GM13977 (cell line): ENCODE measurements around the gene HK2.

ENCODE experiments used
- DNase-seq: peaks from one replicate; pipeline ENCODE4 v3.0.0; 2012; ENCODE audit warnings: low spot score
- CTCF ChIP-seq: IDR thresholded peaks from 2 replicates; pipeline ENCODE4 v1.5.1; 2012; ENCODE audit warnings: mild to moderate bottlenecking, control low read depth; ENCODE audit not compliant: insufficient read depth; ENCODE audit errors: extremely low read depth, missing control alignments
- in situ Hi-C: fragments of 300-500 bp; cut with MboI; formaldehyde crosslinking; loops from one replicate; pipeline ENCODE4 v1.12.0; 2022; ENCODE audit warnings: low sequenced_read_pairs, low pct_unique_long_range_greater_than_20kb, mixed read lengths, inconsistent platforms; ENCODE audit not compliant: unreplicated experiment

HK2 gene

GRCh38 chr2:74845217-74845751 is 11.4 kb downstream of the HK2 start:
- TF ChIP-seq CTCF, result no peak
- in situ Hi-C loops, result no loop called here
- no peak for DNase-seq

DNA sequence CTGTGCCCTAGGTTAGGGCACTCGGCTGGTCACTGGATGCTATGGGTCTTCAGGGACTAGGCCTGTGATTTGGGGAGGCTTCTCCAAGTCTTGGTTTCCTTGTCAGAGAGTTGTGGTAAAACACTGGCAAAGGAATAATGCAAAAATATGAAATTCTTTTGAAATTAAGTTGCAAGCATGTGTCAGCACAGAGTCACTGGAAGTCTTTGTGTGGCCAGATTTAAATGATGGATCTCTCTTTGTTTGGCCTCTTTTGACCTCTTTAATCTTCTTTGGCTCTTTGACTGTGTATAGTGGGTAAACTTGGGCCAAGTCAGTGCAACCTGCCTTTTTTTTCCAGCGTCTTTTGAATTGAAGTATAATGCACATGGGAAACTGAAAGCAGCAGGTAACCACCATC is 12.1 kb downstream of the HK2 start:
- TF ChIP-seq CTCF, result no peak

DNA sequence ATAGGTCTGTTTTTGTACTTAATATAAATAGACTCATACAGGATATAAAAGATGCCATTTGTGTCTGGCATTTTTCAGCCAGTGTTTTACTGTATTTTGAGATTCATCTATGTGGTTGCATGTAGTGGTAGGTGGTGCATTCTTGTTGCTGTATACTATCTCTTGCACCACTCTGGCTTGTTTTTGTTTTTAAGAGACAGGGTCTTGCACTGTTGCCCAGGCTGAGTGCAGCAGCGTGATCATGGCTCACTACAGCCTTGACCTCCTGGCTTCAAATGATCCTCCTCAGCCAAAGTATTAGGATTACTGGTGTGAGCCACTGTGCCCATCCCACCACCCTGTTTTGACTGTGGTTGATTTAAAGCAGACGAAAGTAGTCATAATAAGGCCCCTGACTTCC is 12.6 kb downstream of the HK2 start:
- no peak for TF ChIP-seq CTCF
- DNase-seq, result no peak
- in situ Hi-C loops, result no loop called here

More for the DNA sequence above, 12.1 kb downstream of the HK2 start:
- in situ Hi-C loops, result no loop called here
- DNase-seq, result no peak

- in situ Hi-C loops, result no loop called here
- DNase-seq, result no peak
- TF ChIP-seq CTCF, result no peak
Measured at GRCh38 chr2:74847070-74847858, 13.3 kb downstream of the HK2 start.

DNA sequence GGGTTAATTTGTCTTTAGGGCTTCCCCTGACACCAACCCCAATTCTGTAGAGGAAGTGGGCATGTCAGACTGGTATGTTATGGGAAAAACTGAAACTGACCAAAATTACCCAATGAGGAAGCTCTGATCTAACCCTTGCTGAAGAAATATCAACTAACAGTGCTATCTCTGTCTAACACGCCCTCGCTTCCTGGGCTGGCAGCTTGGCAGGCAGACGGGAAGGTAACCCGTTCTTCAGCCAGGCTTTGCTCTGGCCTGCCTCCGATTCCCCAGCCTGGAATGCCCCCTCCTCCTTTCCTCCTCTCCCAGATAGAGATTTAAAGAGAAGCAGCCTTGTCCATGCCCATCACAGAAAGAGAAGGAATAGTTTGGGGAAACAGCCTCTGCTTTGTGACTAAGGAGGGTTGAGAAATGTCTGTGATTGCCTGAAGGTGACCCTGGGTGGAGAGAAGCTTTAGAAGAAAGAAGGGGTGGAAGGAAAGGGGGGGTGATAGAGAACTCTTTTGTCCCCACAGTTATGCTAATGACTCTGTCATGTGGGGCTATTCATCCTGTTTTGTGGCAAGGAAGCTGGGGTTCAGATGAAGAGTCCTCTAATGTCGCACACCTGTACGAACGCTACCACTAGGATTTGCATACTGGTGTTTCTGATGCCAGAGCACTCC is 15.4 kb downstream of the HK2 start:
- DNase-seq, result peak; percentile 52
- in situ Hi-C loops, result no loop called here
- no peak for TF ChIP-seq CTCF

- no peak for TF ChIP-seq CTCF
- DNase-seq, result no peak
- in situ Hi-C loops, result no loop called here
Measured at GRCh38 chr2:74850496-74851190, 16.7 kb downstream of the HK2 start.
